GM23338 (cell line): ENCODE results near the gene SCAMP5.

ENCODE experiments used
- CREB1 ChIP-seq: fragments of 250-450 bp; sonication (Bioruptor Pico); IDR thresholded peaks from 2 replicates; pipeline ENCODE4 v1.5.0; 2020; ENCODE audit warnings: low read depth, mild to moderate bottlenecking, moderate library complexity
- CTCF ChIP-seq, 2 experiments: fragments of 200-600 bp in 1 of 2; sonication (generic) in 1 of 2; conservative IDR thresholded peaks; 2 replicates each; pipeline versions ENCODE4 v1.5.1 to v1.6.1; 2016 to 2017; ENCODE audit warnings: antibody characterized with exemption in 2 of 2, low read depth in 2 of 2, mild to moderate bottlenecking in 2 of 2, moderate library complexity in 1 of 2
- EZH2 ChIP-seq: fragments of 200-600 bp; sonication (generic); IDR thresholded peaks from one replicate; pipeline ENCODE4 v1.8.0; 2017; ENCODE audit warnings: antibody characterized with exemption, mild to moderate bottlenecking, low read depth; ENCODE audit not compliant: unreplicated experiment
- EZH2phosphoT487 ChIP-seq: fragments of 200-600 bp; sonication (generic); IDR thresholded peaks from one replicate; pipeline ENCODE4 v1.8.1; 2018; ENCODE audit warnings: antibody characterized with exemption; ENCODE audit not compliant: unreplicated experiment
- NANOG ChIP-seq: IDR thresholded peaks from 2 replicates; pipeline ENCODE4 v1.6.1; 2016; ENCODE audit warnings: antibody characterized with exemption, borderline replicate concordance
- POLR2AphosphoS5 ChIP-seq: IDR thresholded peaks from 2 replicates; pipeline ENCODE4 v1.6.1; 2016; ENCODE audit warnings: antibody characterized with exemption, low read depth
- REST ChIP-seq: IDR thresholded peaks from one replicate; pipeline ENCODE4 v1.6.1; 2018; ENCODE audit warnings: antibody characterized with exemption; ENCODE audit not compliant: unreplicated experiment
- STAT1 ChIP-seq: IDR thresholded peaks from one replicate; pipeline ENCODE4 v1.6.1; 2016; ENCODE audit warnings: antibody characterized with exemption; ENCODE audit not compliant: unreplicated experiment

DNA sequence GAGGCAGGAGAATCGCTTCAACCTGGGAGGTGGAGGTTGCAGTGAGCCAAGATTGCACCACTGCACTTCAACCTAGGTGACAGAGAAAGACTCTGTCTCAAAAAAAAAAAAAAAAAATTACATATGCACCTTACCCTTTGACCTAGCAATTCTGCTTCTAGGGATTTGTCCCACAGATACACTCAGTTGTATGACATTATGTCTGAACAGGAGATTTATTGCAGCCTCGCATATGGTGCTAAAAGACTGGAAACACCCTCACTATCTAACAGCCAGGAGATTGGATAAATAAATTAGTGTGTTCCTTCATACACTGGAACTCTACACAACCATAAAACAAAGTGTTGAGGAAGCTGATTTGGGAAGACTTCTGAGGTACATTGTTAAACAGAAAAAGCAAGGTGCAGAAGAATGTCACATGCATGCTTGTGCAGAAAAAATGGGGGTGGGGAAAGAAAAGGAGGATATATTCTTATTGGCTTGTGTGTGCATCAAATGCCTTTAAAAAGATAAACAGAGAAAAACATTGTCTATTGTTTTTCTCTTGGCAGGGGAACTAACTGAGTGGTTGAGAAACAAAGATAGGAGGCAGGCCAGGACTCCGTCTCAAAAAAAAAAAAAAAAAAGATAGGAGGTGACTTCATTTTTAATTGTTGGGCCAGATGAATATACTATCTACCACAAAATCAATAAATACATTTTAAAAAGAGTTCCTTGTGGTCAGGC lies 59.0 kb downstream of the SCAMP5 start:
- TF ChIP-seq EZH2phosphoT487 (no peak), CTCF (conservative IDR thresholded peaks at IDR 0.05; ENCODE audit: low read depth in 2 of 2) (no peak), REST (no peak), CREB1 (CRISPR knock-in tag) (no peak), EZH2 (no peak), POLR2AphosphoS5 (no peak), NANOG (no peak), STAT1 (no peak)
